Measurements from ENCODE around the gene LARP6.

DNA sequence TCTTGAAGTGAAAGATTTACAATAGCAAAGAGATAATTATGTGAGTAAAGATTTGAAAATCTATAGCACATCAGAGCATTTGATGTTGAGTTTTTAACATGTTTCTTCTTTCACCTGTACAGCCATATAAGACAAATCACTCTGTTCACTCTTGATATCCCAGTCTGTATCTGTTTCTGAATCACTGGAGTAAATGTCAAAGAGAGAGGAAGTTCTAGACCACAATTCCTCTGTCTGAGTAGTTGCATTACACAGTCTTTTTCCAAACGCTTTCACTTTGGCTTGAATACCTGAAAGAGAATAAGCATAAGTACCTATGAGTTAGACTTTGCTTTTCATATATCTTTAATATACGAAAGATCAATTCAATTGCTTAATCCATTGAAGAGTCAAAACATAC lies 28.4 kb upstream of the LARP6 start:
- TF ChIP-seq, protein P1, sequence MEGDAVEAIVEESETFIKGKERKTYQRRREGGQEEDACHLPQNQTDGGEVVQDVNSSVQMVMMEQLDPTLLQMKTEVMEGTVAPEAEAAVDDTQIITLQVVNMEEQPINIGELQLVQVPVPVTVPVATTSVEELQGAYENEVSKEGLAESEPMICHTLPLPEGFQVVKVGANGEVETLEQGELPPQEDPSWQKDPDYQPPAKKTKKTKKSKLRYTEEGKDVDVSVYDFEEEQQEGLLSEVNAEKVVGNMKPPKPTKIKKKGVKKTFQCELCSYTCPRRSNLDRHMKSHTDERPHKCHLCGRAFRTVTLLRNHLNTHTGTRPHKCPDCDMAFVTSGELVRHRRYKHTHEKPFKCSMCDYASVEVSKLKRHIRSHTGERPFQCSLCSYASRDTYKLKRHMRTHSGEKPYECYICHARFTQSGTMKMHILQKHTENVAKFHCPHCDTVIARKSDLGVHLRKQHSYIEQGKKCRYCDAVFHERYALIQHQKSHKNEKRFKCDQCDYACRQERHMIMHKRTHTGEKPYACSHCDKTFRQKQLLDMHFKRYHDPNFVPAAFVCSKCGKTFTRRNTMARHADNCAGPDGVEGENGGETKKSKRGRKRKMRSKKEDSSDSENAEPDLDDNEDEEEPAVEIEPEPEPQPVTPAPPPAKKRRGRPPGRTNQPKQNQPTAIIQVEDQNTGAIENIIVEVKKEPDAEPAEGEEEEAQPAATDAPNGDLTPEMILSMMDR (conservative IDR thresholded peaks at IDR 0.05; ENCODE audit: low read depth in 2 of 2) = no peak
- TF ChIP-seq EZH2 (IDR thresholded peaks at IDR 0.05; ENCODE audit: low read depth, unreplicated experiment) = no peak
- TF ChIP-seq POLR2AphosphoS5 (IDR thresholded peaks at IDR 0.05; ENCODE audit: low read depth) = no peak
- TF ChIP-seq JUNB (IDR thresholded peaks at IDR 0.05; ENCODE audit: unreplicated experiment) = no peak
- no peak for TF ChIP-seq EZH2phosphoT487 (IDR thresholded peaks at IDR 0.05; ENCODE audit: unreplicated experiment)
- TF ChIP-seq CREB1 (CRISPR knock-in tag; IDR thresholded peaks at IDR 0.05; ENCODE audit: low read depth) = no peak

Data from GM23338 (cell line).